GM12875 (cell line): ENCODE data around the gene LRRC55.

Experiments used
- H3K4me3 ChIP-seq: one replicate; pipeline ENCODE4 v1.5.1; 2011; ENCODE audit warnings: low read depth, low read length, control low read depth
- CTCF ChIP-seq: IDR thresholded peaks from 2 replicates; pipeline ENCODE4 v1.5.1; 2011; ENCODE audit warnings: low read depth, mild to moderate bottlenecking, control low read depth, inconsistent platforms, low read length, moderate library complexity, borderline replicate concordance; ENCODE audit not compliant: insufficient read depth

Gene LRRC55

DNA sequence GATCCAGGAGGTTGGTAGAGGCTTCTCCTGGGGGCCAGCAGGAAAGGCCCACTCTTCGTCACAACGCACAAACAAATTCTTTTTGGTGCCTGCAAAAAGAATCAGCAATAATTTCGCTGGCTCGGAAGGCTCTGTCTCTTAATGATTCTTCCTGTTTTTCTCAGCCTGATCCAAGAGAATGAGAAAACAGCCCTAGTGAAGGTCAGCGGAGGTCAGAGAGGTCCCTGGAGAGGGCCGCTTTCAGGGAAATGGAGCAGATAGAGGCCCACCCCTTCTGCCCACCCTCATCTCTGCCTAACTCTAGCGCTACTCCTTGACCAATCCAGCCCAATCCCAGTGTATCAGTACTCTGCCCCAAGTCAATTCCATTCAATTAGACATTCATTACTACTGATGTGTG lies 19.2 kb downstream of the LRRC55 start:
- no peak for TF ChIP-seq CTCF
- no peak overlapping the region for H3K4me3 ChIP-seq

DNA sequence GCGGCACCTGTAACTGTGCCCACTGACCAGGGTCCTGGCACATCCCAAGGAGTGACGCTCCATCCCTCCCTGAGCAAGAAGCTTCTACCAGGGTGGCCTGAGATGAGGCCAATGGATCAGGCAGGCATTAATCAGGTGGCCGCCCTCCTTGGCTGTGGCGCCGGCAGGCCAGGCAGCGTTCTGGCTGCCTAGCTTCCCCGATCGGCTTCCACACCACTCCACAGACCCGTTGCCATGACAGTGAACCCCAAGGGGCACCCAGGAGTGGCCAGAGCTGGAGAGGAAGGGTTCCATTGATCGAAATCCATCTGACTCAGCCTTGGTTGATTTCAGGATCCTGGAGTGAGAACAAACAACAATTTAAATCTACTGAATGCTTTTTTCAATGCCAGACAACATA lies 20.5 kb downstream of the LRRC55 start:
- no peak for TF ChIP-seq CTCF
- no peak overlapping the region for H3K4me3 ChIP-seq

GRCh38 chr11:57203359-57203758 lies 21.6 kb downstream of the LRRC55 start:
- H3K4me3 ChIP-seq = no peak overlapping the region
- no peak for TF ChIP-seq CTCF

GRCh38 chr11:57203882-57204480 lies 22.2 kb downstream of the LRRC55 start:
- no peak for TF ChIP-seq CTCF
- no peak overlapping the region for H3K4me3 ChIP-seq

- no peak overlapping the region for H3K4me3 ChIP-seq
- no peak for TF ChIP-seq CTCF
Measured at GRCh38 chr11:57205041-57205641, 23.4 kb downstream of the LRRC55 start.

DNA sequence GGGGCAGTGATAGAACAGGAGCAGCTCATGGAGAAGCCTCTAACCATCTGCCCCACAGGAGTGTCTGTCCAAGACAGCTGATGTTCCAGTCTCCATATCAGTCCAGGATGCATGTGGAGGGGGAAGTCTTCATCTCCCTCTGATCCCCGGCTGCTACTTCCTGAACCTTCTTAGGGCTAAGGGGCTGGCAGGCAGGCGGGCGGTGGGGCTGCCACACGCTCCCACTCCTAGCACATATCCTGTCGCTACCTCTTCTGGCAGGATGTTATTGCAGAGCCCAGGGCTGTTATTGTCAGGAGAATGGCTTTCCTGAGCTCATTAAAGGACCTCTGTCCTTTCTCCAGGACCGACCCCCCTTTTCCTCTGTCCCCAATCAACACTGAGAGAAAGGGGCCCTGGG lies 25.4 kb downstream of the LRRC55 start:
- H3K4me3 ChIP-seq = no peak overlapping the region
- no peak for TF ChIP-seq CTCF

DNA sequence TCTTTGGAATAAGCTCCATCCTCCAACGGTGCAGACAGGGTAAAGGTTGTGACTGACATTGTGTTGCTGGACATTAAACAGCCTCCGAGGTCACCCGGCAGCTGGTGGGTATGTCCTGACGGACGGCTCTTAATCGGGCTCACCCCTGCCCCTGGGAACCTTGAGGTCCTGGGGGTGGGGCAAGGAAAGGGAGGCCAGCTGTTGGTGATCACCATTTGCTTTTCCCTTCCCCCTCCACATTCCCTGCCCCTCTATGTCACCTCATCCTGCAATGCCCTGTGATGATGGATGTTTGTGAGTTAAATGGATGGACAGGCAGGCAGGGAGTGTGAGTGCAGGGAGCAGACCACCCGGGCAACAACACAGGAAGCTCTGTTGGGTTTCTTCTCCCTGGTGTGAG lies 29.0 kb downstream of the LRRC55 start:
- no peak for TF ChIP-seq CTCF
- H3K4me3 ChIP-seq = no peak overlapping the region
